ENCODE results near the gene CD63.

- TF ChIP-seq SP1 (IDR thresholded peaks at IDR 0.05) (no peak), FOXM1 (IDR thresholded peaks at IDR 0.05; ENCODE audit: borderline replicate concordance) (no peak), PKNOX1 (IDR thresholded peaks at IDR 0.05) (no peak), ELF4 (IDR thresholded peaks at IDR 0.05) (no peak), FOXA1 (IDR thresholded peaks at IDR 0.05) (no peak)
These were observed 14.9 kb upstream of the CD63 start for GRCh38 chr12:55743406-55744339.
